Left lung (tissue), 10 donors: ENCODE data around the gene TMEM161B. TPM values are rescaled to one million over a fixed set of nuclear protein-coding genes. Genes with fewer than 3 reads are reported as not detected.

Source experiments
- ATAC-seq: fragments of 200-7000 bp; cut with Tn5 transposase; one replicate; pipeline ENCODE4 v1.9.1; 2020; ENCODE audit warnings: moderate library complexity
- DNase-seq, 4 donors: peaks; one replicate each; pipeline ENCODE4 v3.0.0-alpha.2; 2013 to 2020
- H3K27ac ChIP-seq, 2 donors: fragments of 200-600 bp; sonication (generic) in 1 of 2; one replicate each; pipeline versions ENCODE4 v1.5.0 to v1.8.0; 2020 to 2021
- H3K27me3 ChIP-seq, 2 donors: fragments of 200-600 bp; sonication (generic) in 1 of 2; one replicate each; pipeline versions ENCODE4 v1.5.0 to v1.8.0; 2020 to 2021
- H3K36me3 ChIP-seq, 2 donors: fragments of 200-600 bp; sonication (generic) in 1 of 2; one replicate each; pipeline versions ENCODE4 v1.5.0 to v1.8.0; 2020 to 2021
- H3K4me1 ChIP-seq, 2 donors: fragments of 200-600 bp; one replicate each; pipeline ENCODE4 v1.8.0; 2021
- H3K4me3 ChIP-seq, 2 donors: fragments of 200-600 bp; sonication (generic) in 1 of 2; one replicate each; pipeline versions ENCODE4 v1.5.0 to v1.8.0; 2020 to 2021; ENCODE audit warnings: mild to moderate bottlenecking in 1 of 2
- H3K9me3 ChIP-seq, 2 donors: fragments of 200-600 bp; sonication (generic) in 1 of 2; one replicate each; pipeline versions ENCODE4 v1.5.0 to v1.8.0; 2020 to 2021
- intact Hi-C, 2 donors: fragments of 100-400 bp; cut with DNase I; formaldehyde crosslinking; loops; one replicate each; pipeline versions ENCODE4 v1.11.2 to v1.14.2; 2022
- polyA plus RNA-seq, 6 donors: library from polyadenylated mRNA; unstranded; fragments of 120-200 nt; gene quantifications; one replicate each; pipeline ENCODE4 v1.2.1, GENCODE V29; 2013; ENCODE audit not compliant: insufficient read length in 6 of 6
- total RNA-seq, 2 donors: library from RNA; stranded (reverse); fragmentation: NEBNext Ultra II Directional; extraction: Animal tissue kit (Norgen Biotek cat#: 25700); gene quantifications; one replicate each; pipeline ENCODE4 v1.2.1, GENCODE V29; 2021
- TF ChIP-seq, protein P1 (sequence below), 2 donors: fragments of 200-600 bp; sonication (generic) in 1 of 2; IDR thresholded peaks; one replicate each; pipeline versions ENCODE4 v1.5.0 to v1.8.0; 2021; ENCODE audit warnings: antibody characterized with exemption in 2 of 2
- donor health status: DM: no; HTN: yes; CAD: no.
- donor health status: DM: no; HTN: no; CAD: no.

The TMEM161B gene
- total and polyA plus RNA-seq, 8 donors, result 13.6 to 37.1 (median 27.4) TPM

- TF ChIP-seq, protein P1, sequence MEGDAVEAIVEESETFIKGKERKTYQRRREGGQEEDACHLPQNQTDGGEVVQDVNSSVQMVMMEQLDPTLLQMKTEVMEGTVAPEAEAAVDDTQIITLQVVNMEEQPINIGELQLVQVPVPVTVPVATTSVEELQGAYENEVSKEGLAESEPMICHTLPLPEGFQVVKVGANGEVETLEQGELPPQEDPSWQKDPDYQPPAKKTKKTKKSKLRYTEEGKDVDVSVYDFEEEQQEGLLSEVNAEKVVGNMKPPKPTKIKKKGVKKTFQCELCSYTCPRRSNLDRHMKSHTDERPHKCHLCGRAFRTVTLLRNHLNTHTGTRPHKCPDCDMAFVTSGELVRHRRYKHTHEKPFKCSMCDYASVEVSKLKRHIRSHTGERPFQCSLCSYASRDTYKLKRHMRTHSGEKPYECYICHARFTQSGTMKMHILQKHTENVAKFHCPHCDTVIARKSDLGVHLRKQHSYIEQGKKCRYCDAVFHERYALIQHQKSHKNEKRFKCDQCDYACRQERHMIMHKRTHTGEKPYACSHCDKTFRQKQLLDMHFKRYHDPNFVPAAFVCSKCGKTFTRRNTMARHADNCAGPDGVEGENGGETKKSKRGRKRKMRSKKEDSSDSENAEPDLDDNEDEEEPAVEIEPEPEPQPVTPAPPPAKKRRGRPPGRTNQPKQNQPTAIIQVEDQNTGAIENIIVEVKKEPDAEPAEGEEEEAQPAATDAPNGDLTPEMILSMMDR (IDR thresholded peaks at IDR 0.05), result no peak
- H3K4me3 ChIP-seq, result no peak overlapping the region
- no peaks in the 10 kb centered on the region for H3K9me3 ChIP-seq
- ATAC-seq, result no peak
- no peaks in the 10 kb centered on the region for H3K36me3 ChIP-seq
- no peak for DNase-seq
- intact Hi-C loops, result no loop called here
- H3K27me3 ChIP-seq, result peaks cover 0 to 4% of the 10 kb centered on the region in 2 donors
- no peak overlapping the region for H3K27ac ChIP-seq
- H3K4me1 ChIP-seq, result no peaks in the 10 kb centered on the region
Measured at GRCh38 chr5:88158056-88158455, 110.6 kb downstream of the TMEM161B start.

- Histone ChIP-seq H3K9me3 (peaks cover 0 to 4% of the 10 kb centered on the region in 2 donors), H3K27ac (no peak overlapping the region), H3K36me3 (no peaks in the 10 kb centered on the region), H3K4me3 (no peak overlapping the region), H3K27me3 (peaks cover 0 to 4% of the 10 kb centered on the region in 2 donors), H3K4me1 (no peaks in the 10 kb centered on the region)
- no peak for ATAC-seq
- intact Hi-C loops, result no loop called here
- TF ChIP-seq, protein P1 (IDR thresholded peaks at IDR 0.05), result no peak
- no peak for DNase-seq
Measured at GRCh38 chr5:88154891-88155290, 113.8 kb downstream of the TMEM161B start.

- DNase-seq (no peak), ATAC-seq (no peak)
- H3K36me3 ChIP-seq, result no peaks in the 10 kb centered on the region
- H3K27me3 ChIP-seq, result peaks cover 0 to 20% of the 10 kb centered on the region in 2 donors
- no peak overlapping the region for H3K27ac ChIP-seq
- peaks cover 0 to 5% of the 10 kb centered on the region in 2 donors for H3K4me1 ChIP-seq
- H3K4me3 ChIP-seq, result no peak overlapping the region
- intact Hi-C loops, result no loop called here
- H3K9me3 ChIP-seq, result peaks cover 0 to 4% of the 10 kb centered on the region in 2 donors
- TF ChIP-seq, protein P1 (IDR thresholded peaks at IDR 0.05), result no peak
Measured at GRCh38 chr5:88150747-88151146, 117.9 kb downstream of the TMEM161B start.

DNA sequence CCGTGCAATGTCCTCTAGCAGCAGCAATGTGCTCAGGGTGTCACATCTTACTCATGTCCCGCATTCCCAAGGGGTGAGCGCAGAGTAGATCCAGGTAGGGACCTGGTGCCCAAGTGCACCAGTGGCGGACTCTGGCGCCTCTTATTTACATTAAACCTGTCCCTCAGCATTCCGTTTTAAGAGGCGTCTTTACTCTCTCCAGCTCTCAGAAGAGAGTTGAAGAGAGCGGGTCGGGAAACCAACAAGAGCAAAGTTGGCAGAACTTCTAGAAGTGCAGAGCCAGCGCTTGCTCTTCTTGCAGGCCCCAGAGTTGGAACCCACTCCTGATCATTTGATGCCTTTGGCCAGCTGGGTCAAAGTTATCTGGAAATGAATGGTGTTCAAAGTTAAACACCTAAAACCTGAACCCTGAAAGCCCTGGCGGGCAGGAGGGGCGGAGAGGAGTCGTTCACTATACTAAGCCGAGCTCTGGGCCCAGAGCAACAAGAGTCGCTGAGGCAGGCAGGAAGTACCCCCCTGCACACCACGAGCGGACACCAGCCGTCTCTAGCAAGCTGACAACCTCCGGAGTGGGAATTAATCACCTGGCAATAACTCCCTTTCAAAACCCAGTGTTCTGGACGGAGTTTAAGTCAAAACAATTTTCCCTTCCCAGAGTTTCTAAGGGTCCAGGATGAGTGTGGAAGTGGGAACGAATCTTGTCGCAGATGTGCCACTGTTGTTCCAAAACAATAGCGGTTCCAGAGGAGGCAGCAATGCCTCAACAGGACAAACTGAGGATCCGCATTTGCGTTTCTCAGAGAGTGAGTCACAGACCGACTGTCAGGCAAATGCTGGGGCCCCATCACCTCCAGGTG, 122.8 kb downstream of the TMEM161B start:
- ATAC-seq, result peak; percentile 59
- Histone ChIP-seq H3K4me1 (peaks cover 5 to 19% of the 10 kb centered on the region in 2 donors), H3K4me3 (peak overlapping the region in 1 of 2 donors; percentile 1), H3K27ac (peak overlapping the region; percentile 13 to 62), H3K27me3 (peaks cover 27 to 64% of the 10 kb centered on the region in 2 donors), H3K36me3 (no peaks in the 10 kb centered on the region), H3K9me3 (peaks cover 0 to 2% of the 10 kb centered on the region in 2 donors)
- peak; percentile 58 to 77 (median 66) for DNase-seq
- intact Hi-C loops, result loop anchor here in 1 of 2 donors (10.0 kb wide), 1 partner anchor 539 kb away; no protein-coding TSS in a partner anchor
- TF ChIP-seq, protein P1 (IDR thresholded peaks at IDR 0.05), result no peak

GRCh38 chr5:88145221-88145610, 123.4 kb downstream of the TMEM161B start:
- peak overlapping the region in 1 of 2 donors; percentile 1 for H3K4me3 ChIP-seq
- TF ChIP-seq, protein P1 (IDR thresholded peaks at IDR 0.05), result no peak
- DNase-seq (no peak), ATAC-seq (no peak)
- peaks cover 5 to 25% of the 10 kb centered on the region in 2 donors for H3K4me1 ChIP-seq
- H3K27me3 ChIP-seq, result peaks cover 29 to 71% of the 10 kb centered on the region in 2 donors
- H3K27ac ChIP-seq, result peak overlapping the region in 1 of 2 donors; percentile 62
- H3K9me3 ChIP-seq, result no peaks in the 10 kb centered on the region
- no peaks in the 10 kb centered on the region for H3K36me3 ChIP-seq
- intact Hi-C loops, result loop anchor here in 1 of 2 donors (10.0 kb wide), 1 partner anchor 540 kb away; no protein-coding TSS in a partner anchor
